ENCODE data around the gene PLAC8. TPM values are rescaled to one million over a fixed set of nuclear protein-coding genes. Genes with fewer than 3 reads are reported as not detected.

Gene PLAC8
- total and polyA plus RNA-seq, 2 of the 8 experiments (the other 6 are each of a cell fraction or from before 2014, with no cell fraction given) = 0.98 to 1.1 TPM

DNA sequence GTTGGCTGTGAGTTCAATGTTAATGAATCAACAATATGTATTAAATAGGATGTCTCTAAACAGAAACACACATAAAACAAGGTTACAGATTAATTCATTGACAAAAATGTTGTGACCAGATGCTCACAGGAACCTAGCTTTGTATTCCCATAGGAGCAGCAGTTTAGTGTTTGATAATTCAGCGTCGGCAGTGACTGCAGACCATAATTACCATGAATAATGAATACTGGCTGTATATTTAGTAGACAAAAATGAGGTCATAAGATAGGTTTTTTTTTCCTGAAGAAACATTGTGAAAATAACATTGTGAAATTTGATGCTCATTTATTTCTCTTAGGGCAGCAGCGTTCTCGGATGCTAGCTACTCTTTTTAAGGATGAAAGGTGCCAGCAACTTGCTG, 51.8 kb downstream of the PLAC8 start:
- H3K79me1 ChIP-seq (ENCODE audit: low read depth, low read length) = no peaks in the 10 kb centered on the region
- H2BK120ac ChIP-seq (replicated peaks; ENCODE audit: low read depth, low read length) = no peak overlapping the region
- H2AK5ac ChIP-seq (ENCODE audit: low read depth, low read length) = no peak overlapping the region
- no peak overlapping the region for H4K5ac ChIP-seq (ENCODE audit: insufficient read length, low read depth, low read length)
- POLR2A ChIA-PET (ENCODE audit: partially characterized antibody) = no interaction called here
- no peak overlapping the region for H3K14ac ChIP-seq (ENCODE audit: insufficient read length)
- no peak overlapping the region for H2BK15ac ChIP-seq (ENCODE audit: low read length)
- H2BK20ac ChIP-seq (ENCODE audit: low read length) = no peak overlapping the region
- H3K4ac ChIP-seq (replicated peaks; ENCODE audit: insufficient read length, low read depth, low read length) = no peak overlapping the region
- no peak overlapping the region for H3K27ac ChIP-seq (ENCODE audit: low read depth, low read length)
- H3K9me3 ChIP-seq (ENCODE audit: insufficient read depth in 2 of 2, low read depth in 1 of 2, low read length in 1 of 2) = no peaks in the 10 kb centered on the region
- H2BK12ac ChIP-seq (ENCODE audit: low read depth, low read length) = no peak overlapping the region
- WGBS, 2 experiments (ENCODE audit: extremely low coverage in 1 of 2, insufficient coverage in 1 of 2, insufficient read length in 1 of 2, insufficient replicate concordance in 2 of 2, low coverage in 1 of 2, low lambda C conversion rate in 2 of 2, missing lambda C conversion rate in 1 of 2) = 93% methylated on average over 4 of the region's 4 CpGs; no CpG with 5 or more reads in 1 of the 2 experiments
- no peaks in the 10 kb centered on the region for H3K4me1 ChIP-seq (replicated peaks in 1 of 4; ENCODE audit: control insufficient read depth in 3 of 4, insufficient read depth in 4 of 4, low read length in 3 of 4)
- no peak overlapping the region for H2BK5ac ChIP-seq (ENCODE audit: low read depth, low read length)
- H4K8ac ChIP-seq (ENCODE audit: extremely low read depth, insufficient read depth, low read length) = no peak overlapping the region
- DNase-seq (ENCODE audit: low read depth in 1 of 2, low spot score in 2 of 2) (no peak), FAIRE-seq (no peak)
- CTCF ChIA-PET (ENCODE audit: partially characterized antibody) = interaction anchor here (0.9 to 1.8 kb wide), 4 partner anchors 9 to 19 kb away, joined by 3 to 11 read pairs (median 4); no protein-coding TSS in a partner anchor
- no peaks in the 10 kb centered on the region for H3K23me2 ChIP-seq (ENCODE audit: low read depth, low read length)
- no peak overlapping the region for H3K56ac ChIP-seq (replicated peaks; ENCODE audit: insufficient read length, low read depth, low read length)
- no peaks in the 10 kb centered on the region for H3K79me2 ChIP-seq (ENCODE audit: control insufficient read depth in 1 of 2, insufficient read depth in 2 of 2, low read length in 2 of 2)
- no peak overlapping the region for H3K18ac ChIP-seq (ENCODE audit: extremely low read depth, low read length)
- no peak overlapping the region for H2AFZ ChIP-seq (ENCODE audit: low read length)
- no peaks in the 10 kb centered on the region for H4K20me1 ChIP-seq (replicated peaks in 1 of 2; ENCODE audit: control insufficient read depth in 1 of 2, insufficient read depth in 2 of 2, low read length in 2 of 2)
- no peak overlapping the region for H3K9ac ChIP-seq (replicated peaks in 1 of 4; ENCODE audit: extremely low read depth in 1 of 4, low read depth in 3 of 4, low read length in 3 of 4)
- H4K91ac ChIP-seq (replicated peaks; ENCODE audit: insufficient read length, low read length) = no peak overlapping the region
- H3K4me2 ChIP-seq (ENCODE audit: insufficient read depth in 1 of 2, low read depth in 2 of 2, low read length in 2 of 2) = no peak overlapping the region
- H3K4me3 ChIP-seq (ENCODE audit: extremely low read depth in 1 of 4, insufficient read depth in 2 of 4, low read depth in 3 of 4, low read length in 4 of 4) = no peak overlapping the region
- H3K36me3 ChIP-seq (ENCODE audit: control insufficient read depth in 2 of 4, insufficient read depth in 4 of 4, low read length in 3 of 4) = peaks cover 0 to 26% (median under 1%) of the 10 kb centered on the region in 4 experiments; a peak in 3 of 8 replicates
- H3K27me3 ChIP-seq (replicated peaks in 1 of 4; ENCODE audit: control insufficient read depth in 3 of 4, extremely low read depth in 1 of 4, insufficient read depth in 3 of 4, low read length in 3 of 4) = no peaks in the 10 kb centered on the region
- no peak overlapping the region for H3K23ac ChIP-seq (ENCODE audit: insufficient read length)
- TF ChIP-seq, protein P1, sequence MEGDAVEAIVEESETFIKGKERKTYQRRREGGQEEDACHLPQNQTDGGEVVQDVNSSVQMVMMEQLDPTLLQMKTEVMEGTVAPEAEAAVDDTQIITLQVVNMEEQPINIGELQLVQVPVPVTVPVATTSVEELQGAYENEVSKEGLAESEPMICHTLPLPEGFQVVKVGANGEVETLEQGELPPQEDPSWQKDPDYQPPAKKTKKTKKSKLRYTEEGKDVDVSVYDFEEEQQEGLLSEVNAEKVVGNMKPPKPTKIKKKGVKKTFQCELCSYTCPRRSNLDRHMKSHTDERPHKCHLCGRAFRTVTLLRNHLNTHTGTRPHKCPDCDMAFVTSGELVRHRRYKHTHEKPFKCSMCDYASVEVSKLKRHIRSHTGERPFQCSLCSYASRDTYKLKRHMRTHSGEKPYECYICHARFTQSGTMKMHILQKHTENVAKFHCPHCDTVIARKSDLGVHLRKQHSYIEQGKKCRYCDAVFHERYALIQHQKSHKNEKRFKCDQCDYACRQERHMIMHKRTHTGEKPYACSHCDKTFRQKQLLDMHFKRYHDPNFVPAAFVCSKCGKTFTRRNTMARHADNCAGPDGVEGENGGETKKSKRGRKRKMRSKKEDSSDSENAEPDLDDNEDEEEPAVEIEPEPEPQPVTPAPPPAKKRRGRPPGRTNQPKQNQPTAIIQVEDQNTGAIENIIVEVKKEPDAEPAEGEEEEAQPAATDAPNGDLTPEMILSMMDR (IDR thresholded peaks at IDR 0.05; ENCODE audit: control extremely low read depth in 1 of 3, insufficient read depth in 1 of 3, low read depth in 1 of 3, low read length in 3 of 3) = no peak
- TF ChIP-seq RXRA (IDR thresholded peaks at IDR 0.05; ENCODE audit: insufficient read depth, low read depth, low read length) = no peak
- TF ChIP-seq RAD21 (IDR thresholded peaks at IDR 0.05 in 1 of 2, conservative IDR thresholded peaks at IDR 0.05 in 1 of 2; ENCODE audit: low read depth in 2 of 2, low read length in 2 of 2) = no peak
- TF ChIP-seq EZH2 (IDR thresholded peaks at IDR 0.05; ENCODE audit: low read depth, low read length, severe bottlenecking) = no peak
- no peak for TF ChIP-seq KDM1A (IDR thresholded peaks at IDR 0.05; ENCODE audit: borderline replicate concordance, low read length)
- no peak for TF ChIP-seq SRF (IDR thresholded peaks at IDR 0.05; ENCODE audit: low read depth, low read length)
- TF ChIP-seq YY1 (IDR thresholded peaks at IDR 0.05; ENCODE audit: low read depth, low read length) = no peak
- TF ChIP-seq NANOG (IDR thresholded peaks at IDR 0.05; ENCODE audit: insufficient read depth, low read depth, low read length, poor library complexity, severe bottlenecking) = no peak
- TF ChIP-seq, protein P2, sequence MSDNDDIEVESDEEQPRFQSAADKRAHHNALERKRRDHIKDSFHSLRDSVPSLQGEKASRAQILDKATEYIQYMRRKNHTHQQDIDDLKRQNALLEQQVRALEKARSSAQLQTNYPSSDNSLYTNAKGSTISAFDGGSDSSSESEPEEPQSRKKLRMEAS (IDR thresholded peaks at IDR 0.05) = no peak
- TF ChIP-seq ASH2L (IDR thresholded peaks at IDR 0.05; ENCODE audit: low read length) = no peak
- TF ChIP-seq SIRT6 (IDR thresholded peaks at IDR 0.05; ENCODE audit: low read length) = no peak
